Glutamatergic neuron (in vitro differentiated cells): ENCODE measurements around the gene ZMYND8. TPM values are rescaled to one million over a fixed set of nuclear protein-coding genes. Genes with fewer than 3 reads are reported as not detected.

ENCODE experiments used
- DNase-seq: peaks from one replicate; pipeline ENCODE4 v3.0.0; 2022
- H3K27ac Mint-ChIP-seq: one replicate; pipeline ENCODE4 v1.8.0; 2020; ENCODE audit warnings: mild to moderate bottlenecking, mixed read lengths, inconsistent platforms; ENCODE audit not compliant: unreplicated experiment
- H3K27me3 Mint-ChIP-seq: one replicate; pipeline ENCODE4 v1.8.0; 2020; ENCODE audit warnings: mild to moderate bottlenecking, moderate library complexity, mixed read lengths, inconsistent platforms; ENCODE audit not compliant: unreplicated experiment
- H3K36me3 Mint-ChIP-seq: one replicate; pipeline ENCODE4 v1.8.0; 2020; ENCODE audit warnings: mild to moderate bottlenecking, mixed read lengths, inconsistent platforms; ENCODE audit not compliant: unreplicated experiment
- H3K4me1 Mint-ChIP-seq: one replicate; pipeline ENCODE4 v1.8.0; 2020; ENCODE audit warnings: mild to moderate bottlenecking, low read depth, mixed read lengths, inconsistent platforms; ENCODE audit not compliant: unreplicated experiment
- H3K4me3 Mint-ChIP-seq: one replicate; pipeline ENCODE4 v1.8.0; 2020; ENCODE audit warnings: mild to moderate bottlenecking, mixed read lengths, inconsistent platforms; ENCODE audit not compliant: unreplicated experiment
- H3K9me3 Mint-ChIP-seq: one replicate; pipeline ENCODE4 v1.8.0; 2020; ENCODE audit warnings: mild to moderate bottlenecking, moderate library complexity, mixed read lengths, inconsistent platforms; ENCODE audit not compliant: unreplicated experiment
- microRNA-seq: library from miRNA; unstranded; fragments of <30 nt; microRNA quantifications from one replicate; pipeline ENCODE4, GENCODE V29; 2020; ENCODE audit not compliant: unreplicated experiment
- total RNA-seq: library from RNA; stranded (reverse); fragmentation: NEBNext Ultra II Directional; extraction: Animal tissue kit (Norgen Biotek cat#: 25700); gene quantifications from one replicate; pipeline ENCODE4 v1.2.1, GENCODE V29; 2021; ENCODE audit not compliant: unreplicated experiment
- TF ChIP-seq, protein P1 (sequence below): fragments of 200-600 bp; sonication (generic); IDR thresholded peaks from one replicate; pipeline ENCODE4 v1.5.0; 2021; ENCODE audit not compliant: partially characterized antibody, unreplicated experiment

ZMYND8 gene
- total RNA-seq, 1 donor from 2014 or later = 116 TPM

GRCh38 chr20:47164140-47164539, 192.4 kb downstream of the ZMYND8 start:
- H3K4me1 Mint-ChIP-seq = no peaks in the 10 kb centered on the region
- no peak for DNase-seq

DNA sequence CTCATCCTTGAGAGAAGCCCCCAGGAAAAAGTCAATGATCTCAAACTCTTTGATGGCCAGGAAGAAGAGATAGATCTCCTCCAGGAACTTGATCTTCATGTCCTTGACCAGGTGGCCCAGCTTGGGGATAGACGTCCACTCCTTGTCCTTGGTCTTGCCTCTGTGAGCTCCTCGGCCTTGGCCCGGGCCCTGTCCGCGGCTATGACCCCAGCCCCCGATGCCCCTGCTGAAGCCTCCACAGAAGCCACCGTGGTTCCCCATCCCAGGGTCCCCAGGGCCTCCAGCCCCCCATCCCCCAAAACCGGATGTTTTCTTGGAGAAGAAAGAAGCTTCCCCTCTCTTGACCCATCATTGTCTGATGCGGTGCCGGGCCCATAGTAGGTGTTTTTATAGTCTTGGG, 195.1 kb downstream of the ZMYND8 start:
- no peak overlapping the region for H3K27ac Mint-ChIP-seq
- peaks cover 2% of the 10 kb centered on the region for H3K27me3 Mint-ChIP-seq
- TF ChIP-seq, protein P1, sequence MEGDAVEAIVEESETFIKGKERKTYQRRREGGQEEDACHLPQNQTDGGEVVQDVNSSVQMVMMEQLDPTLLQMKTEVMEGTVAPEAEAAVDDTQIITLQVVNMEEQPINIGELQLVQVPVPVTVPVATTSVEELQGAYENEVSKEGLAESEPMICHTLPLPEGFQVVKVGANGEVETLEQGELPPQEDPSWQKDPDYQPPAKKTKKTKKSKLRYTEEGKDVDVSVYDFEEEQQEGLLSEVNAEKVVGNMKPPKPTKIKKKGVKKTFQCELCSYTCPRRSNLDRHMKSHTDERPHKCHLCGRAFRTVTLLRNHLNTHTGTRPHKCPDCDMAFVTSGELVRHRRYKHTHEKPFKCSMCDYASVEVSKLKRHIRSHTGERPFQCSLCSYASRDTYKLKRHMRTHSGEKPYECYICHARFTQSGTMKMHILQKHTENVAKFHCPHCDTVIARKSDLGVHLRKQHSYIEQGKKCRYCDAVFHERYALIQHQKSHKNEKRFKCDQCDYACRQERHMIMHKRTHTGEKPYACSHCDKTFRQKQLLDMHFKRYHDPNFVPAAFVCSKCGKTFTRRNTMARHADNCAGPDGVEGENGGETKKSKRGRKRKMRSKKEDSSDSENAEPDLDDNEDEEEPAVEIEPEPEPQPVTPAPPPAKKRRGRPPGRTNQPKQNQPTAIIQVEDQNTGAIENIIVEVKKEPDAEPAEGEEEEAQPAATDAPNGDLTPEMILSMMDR = no peak
- DNase-seq = no peak
- peaks cover 5% of the 10 kb centered on the region for H3K36me3 Mint-ChIP-seq
- H3K4me1 Mint-ChIP-seq = no peaks in the 10 kb centered on the region
- H3K9me3 Mint-ChIP-seq = peaks cover 13% of the 10 kb centered on the region
- H3K4me3 Mint-ChIP-seq = no peak overlapping the region

More at GRCh38 chr20:47164140-47164539, 192.4 kb downstream of the ZMYND8 start:
- Mint-ChIP-seq H3K9me3 (peaks cover 14% of the 10 kb centered on the region), H3K27ac (no peak overlapping the region), H3K36me3 (peaks cover 5% of the 10 kb centered on the region), H3K4me3 (no peak overlapping the region), H3K27me3 (peaks cover 2% of the 10 kb centered on the region)
- TF ChIP-seq, protein P1 = no peak

- Mint-ChIP-seq H3K4me1 (no peaks in the 10 kb centered on the region), H3K27ac (no peak overlapping the region), H3K9me3 (peaks cover 12% of the 10 kb centered on the region), H3K36me3 (peaks cover 5% of the 10 kb centered on the region), H3K4me3 (no peak overlapping the region), H3K27me3 (peaks cover 2% of the 10 kb centered on the region)
- TF ChIP-seq, protein P1 = no peak
- no peak for DNase-seq
These were observed 195.5 kb downstream of the ZMYND8 start for GRCh38 chr20:47160992-47161391.

- H3K27me3 Mint-ChIP-seq = peaks cover 2% of the 10 kb centered on the region
- no peak overlapping the region for H3K4me3 Mint-ChIP-seq
- H3K4me1 Mint-ChIP-seq = no peaks in the 10 kb centered on the region
- DNase-seq = no peak
- peaks cover 12% of the 10 kb centered on the region for H3K9me3 Mint-ChIP-seq
- H3K36me3 Mint-ChIP-seq = peaks cover 5% of the 10 kb centered on the region
- H3K27ac Mint-ChIP-seq = no peak overlapping the region
- TF ChIP-seq, protein P1 = no peak
These were observed 196.3 kb downstream of the ZMYND8 start for GRCh38 chr20:47160240-47160639.

Small RNA genes lying within 50 kb of the gene (microRNA-seq; reads per million reads assigned to microRNA genes)
- gene MIR3616 = 46.3 reads per million, percentile 67 among the genes with 10 or more reads in this experiment

Other genes with a start within 250 kb of the ZMYND8 start
- 24.6 TPM for gene NCOA3, start 145.2 kb upstream of the ZMYND8 start, total RNA-seq